Thyroid gland (tissue), 4 donors: ENCODE measurements around the gene SMIM8.

ENCODE experiments used
- POLR2A ChIP-seq, 2 donors: fragments of 450-650 bp; IDR thresholded peaks; one replicate each; pipeline ENCODE4 v1.6.1; 2017; ENCODE audit warnings: antibody characterized with exemption in 2 of 2, mild to moderate bottlenecking in 2 of 2, moderate library complexity in 1 of 2
- TF ChIP-seq, protein P1 (sequence below), 6 experiments: fragments of 200-600 bp in 3 of 6; fragments of 450-650 bp in 3 of 6; sonication (generic) in 3 of 6; IDR thresholded peaks; one replicate each; pipeline ENCODE4 v1.5.1; 2016 to 2019; ENCODE audit warnings: antibody characterized with exemption in 6 of 6, mild to moderate bottlenecking in 2 of 6, inconsistent platforms in 1 of 6, moderate library complexity in 1 of 6

DNA sequence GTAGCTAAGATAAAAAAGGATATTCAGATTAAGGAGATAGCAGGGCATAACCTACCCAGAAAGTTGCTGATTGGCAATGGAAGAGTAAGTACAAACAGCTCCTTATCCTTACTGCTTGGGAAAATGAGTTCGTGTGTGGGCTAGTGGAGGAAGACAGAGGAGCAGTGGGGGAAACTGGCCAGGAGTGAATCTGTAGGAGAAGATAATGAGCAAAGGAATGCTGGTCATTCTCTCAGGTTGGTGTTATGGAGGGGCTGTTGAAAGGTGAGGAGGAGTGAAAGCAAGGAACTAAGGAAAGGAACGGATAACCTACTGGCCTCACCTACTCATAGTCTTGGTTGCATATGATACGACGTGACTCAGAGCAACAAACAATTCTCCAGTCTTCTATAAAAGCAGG, 14.0 kb downstream of the SMIM8 start:
- TF ChIP-seq, protein P1, sequence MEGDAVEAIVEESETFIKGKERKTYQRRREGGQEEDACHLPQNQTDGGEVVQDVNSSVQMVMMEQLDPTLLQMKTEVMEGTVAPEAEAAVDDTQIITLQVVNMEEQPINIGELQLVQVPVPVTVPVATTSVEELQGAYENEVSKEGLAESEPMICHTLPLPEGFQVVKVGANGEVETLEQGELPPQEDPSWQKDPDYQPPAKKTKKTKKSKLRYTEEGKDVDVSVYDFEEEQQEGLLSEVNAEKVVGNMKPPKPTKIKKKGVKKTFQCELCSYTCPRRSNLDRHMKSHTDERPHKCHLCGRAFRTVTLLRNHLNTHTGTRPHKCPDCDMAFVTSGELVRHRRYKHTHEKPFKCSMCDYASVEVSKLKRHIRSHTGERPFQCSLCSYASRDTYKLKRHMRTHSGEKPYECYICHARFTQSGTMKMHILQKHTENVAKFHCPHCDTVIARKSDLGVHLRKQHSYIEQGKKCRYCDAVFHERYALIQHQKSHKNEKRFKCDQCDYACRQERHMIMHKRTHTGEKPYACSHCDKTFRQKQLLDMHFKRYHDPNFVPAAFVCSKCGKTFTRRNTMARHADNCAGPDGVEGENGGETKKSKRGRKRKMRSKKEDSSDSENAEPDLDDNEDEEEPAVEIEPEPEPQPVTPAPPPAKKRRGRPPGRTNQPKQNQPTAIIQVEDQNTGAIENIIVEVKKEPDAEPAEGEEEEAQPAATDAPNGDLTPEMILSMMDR (IDR thresholded peaks at IDR 0.05): no peak
- no peak for TF ChIP-seq POLR2A (IDR thresholded peaks at IDR 0.05)
